ENCODE data around the gene TRPV4.

DNA sequence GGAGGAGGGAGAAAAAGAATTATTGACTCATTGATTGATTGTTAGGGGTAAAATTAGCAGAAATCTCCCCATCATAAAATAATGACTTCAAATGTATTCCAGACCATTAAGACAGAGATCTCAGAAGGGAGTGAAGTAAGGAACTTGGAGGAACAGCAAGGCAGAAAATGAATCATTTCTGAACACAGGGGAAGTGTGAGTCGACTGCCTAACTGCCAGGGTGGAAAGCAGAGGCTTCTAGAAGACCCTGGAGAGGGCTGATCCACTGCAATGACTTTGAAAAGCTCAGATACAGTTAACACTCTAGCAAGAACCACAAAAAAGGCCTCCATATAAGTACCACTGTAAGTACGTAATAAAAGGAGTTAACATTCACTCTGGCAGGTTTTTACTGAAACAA is 37.5 kb upstream of the TRPV4 start:
- TF ChIP-seq, protein P1, sequence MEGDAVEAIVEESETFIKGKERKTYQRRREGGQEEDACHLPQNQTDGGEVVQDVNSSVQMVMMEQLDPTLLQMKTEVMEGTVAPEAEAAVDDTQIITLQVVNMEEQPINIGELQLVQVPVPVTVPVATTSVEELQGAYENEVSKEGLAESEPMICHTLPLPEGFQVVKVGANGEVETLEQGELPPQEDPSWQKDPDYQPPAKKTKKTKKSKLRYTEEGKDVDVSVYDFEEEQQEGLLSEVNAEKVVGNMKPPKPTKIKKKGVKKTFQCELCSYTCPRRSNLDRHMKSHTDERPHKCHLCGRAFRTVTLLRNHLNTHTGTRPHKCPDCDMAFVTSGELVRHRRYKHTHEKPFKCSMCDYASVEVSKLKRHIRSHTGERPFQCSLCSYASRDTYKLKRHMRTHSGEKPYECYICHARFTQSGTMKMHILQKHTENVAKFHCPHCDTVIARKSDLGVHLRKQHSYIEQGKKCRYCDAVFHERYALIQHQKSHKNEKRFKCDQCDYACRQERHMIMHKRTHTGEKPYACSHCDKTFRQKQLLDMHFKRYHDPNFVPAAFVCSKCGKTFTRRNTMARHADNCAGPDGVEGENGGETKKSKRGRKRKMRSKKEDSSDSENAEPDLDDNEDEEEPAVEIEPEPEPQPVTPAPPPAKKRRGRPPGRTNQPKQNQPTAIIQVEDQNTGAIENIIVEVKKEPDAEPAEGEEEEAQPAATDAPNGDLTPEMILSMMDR (IDR thresholded peaks at IDR 0.05), result no peak
- TF ChIP-seq, protein P2, sequence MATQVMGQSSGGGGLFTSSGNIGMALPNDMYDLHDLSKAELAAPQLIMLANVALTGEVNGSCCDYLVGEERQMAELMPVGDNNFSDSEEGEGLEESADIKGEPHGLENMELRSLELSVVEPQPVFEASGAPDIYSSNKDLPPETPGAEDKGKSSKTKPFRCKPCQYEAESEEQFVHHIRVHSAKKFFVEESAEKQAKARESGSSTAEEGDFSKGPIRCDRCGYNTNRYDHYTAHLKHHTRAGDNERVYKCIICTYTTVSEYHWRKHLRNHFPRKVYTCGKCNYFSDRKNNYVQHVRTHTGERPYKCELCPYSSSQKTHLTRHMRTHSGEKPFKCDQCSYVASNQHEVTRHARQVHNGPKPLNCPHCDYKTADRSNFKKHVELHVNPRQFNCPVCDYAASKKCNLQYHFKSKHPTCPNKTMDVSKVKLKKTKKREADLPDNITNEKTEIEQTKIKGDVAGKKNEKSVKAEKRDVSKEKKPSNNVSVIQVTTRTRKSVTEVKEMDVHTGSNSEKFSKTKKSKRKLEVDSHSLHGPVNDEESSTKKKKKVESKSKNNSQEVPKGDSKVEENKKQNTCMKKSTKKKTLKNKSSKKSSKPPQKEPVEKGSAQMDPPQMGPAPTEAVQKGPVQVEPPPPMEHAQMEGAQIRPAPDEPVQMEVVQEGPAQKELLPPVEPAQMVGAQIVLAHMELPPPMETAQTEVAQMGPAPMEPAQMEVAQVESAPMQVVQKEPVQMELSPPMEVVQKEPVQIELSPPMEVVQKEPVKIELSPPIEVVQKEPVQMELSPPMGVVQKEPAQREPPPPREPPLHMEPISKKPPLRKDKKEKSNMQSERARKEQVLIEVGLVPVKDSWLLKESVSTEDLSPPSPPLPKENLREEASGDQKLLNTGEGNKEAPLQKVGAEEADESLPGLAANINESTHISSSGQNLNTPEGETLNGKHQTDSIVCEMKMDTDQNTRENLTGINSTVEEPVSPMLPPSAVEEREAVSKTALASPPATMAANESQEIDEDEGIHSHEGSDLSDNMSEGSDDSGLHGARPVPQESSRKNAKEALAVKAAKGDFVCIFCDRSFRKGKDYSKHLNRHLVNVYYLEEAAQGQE (IDR thresholded peaks at IDR 0.05; ENCODE audit: insufficient read depth in 1 of 2, low read depth in 2 of 2, low read length in 1 of 2), result no peak
- TF ChIP-seq POLR2AphosphoS5 (IDR thresholded peaks at IDR 0.05; ENCODE audit: low read depth, low read length) (no peak), SIN3A (IDR thresholded peaks at IDR 0.05; ENCODE audit: borderline replicate concordance, insufficient read depth, low read depth, low read length) (no peak), TCF7L2 (IDR thresholded peaks at IDR 0.05; ENCODE audit: low read depth, low read length) (no peak)

Data from Panc1 (cell line).